HG03378 (cell line): ENCODE measurements around the gene FADS3.

Experiments
- ATAC-seq: cut with Tn5 transposase; IDR thresholded peaks from one replicate; pipeline ENCODE4 v1.9.1; 2021; ENCODE audit warnings: mild to moderate bottlenecking, moderate library complexity; ENCODE audit not compliant: unreplicated experiment

FADS3 gene

DNA sequence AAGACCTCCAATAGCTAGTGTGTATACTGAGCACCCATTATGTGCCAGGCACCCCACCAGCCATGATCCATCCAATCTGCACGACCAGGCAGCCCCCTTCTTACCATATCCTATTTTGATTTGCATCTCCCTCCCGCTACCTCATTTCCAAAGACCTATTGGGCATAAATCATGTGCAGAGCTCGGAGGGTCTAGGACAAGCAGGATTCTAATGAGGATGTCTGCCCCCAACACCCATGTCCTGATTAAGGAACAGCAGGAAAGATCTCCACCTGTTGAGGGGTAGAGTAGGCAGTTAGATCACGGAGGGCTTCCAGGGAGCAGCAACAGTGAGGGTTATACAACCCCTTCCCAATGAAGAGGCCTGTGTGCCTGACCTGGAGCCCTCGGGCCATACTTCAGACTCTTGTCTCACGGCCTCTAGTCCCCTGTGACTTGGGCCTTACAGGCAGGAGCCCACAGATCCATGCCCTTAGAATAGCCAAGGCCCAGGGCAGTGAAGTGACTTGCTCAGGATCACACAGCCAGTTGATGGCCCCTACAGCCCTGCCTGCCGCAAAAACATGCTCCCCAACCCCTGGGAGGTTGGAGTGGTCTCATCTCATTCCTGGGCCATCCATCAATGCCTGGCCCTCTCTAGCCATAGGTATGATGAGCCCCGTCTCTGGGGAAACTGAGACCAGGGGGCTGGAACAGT lies 22.5 kb upstream of the FADS3 start:
- ATAC-seq: no peak

DNA sequence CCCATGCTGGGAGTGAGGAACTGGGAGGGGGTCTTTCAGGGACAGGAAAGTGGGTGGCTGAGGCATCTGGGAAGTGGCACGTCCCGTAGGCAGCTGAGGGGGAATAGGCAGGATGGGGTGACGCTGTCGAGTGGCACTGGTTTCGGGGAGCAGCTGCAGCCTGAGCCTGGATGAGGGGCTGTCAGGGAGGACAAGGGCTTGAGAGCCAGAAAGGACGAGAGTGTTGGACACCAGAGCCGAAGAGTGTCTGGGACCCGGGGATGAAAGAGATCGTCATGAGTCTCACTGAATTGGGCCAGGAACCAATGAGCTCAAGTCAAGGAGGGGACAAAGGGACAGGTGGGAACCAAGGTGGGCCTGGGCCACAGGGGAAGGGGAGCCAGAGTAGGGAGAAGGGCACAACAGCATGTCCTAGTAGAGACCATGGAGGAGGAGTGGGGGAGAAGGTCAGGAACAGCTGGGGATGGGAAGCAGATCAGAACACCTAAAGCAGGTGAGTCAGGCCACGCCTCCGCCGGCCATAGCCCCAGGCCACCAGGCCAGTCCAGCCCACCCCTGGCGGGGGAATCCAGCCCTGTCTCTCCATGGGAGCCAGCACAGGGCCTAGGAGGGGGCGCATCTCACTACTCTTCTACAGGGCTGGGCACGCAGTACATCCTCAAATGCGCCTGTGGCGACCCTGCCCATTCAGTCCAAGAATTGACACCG lies 21.8 kb upstream of the FADS3 start:
- ATAC-seq: no peak

DNA sequence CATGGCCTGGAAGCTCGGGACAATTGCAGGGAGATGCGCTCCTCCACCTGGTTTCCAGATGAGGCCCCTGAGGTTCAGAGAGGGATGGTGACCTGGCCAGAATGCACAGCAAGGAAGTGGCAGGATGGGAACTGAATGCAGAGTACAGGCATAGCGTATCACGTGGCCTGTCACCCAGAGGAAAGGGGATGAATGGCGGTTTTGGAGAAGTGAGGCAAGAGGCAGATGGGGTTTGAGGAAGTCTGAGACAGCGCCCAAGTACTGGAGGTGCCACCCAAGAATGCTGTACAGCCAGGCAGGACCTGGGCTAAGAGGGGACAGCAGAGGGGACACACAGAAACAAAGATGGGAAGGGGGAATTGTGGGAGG lies 21.2 kb upstream of the FADS3 start:
- no peak for ATAC-seq

DNA sequence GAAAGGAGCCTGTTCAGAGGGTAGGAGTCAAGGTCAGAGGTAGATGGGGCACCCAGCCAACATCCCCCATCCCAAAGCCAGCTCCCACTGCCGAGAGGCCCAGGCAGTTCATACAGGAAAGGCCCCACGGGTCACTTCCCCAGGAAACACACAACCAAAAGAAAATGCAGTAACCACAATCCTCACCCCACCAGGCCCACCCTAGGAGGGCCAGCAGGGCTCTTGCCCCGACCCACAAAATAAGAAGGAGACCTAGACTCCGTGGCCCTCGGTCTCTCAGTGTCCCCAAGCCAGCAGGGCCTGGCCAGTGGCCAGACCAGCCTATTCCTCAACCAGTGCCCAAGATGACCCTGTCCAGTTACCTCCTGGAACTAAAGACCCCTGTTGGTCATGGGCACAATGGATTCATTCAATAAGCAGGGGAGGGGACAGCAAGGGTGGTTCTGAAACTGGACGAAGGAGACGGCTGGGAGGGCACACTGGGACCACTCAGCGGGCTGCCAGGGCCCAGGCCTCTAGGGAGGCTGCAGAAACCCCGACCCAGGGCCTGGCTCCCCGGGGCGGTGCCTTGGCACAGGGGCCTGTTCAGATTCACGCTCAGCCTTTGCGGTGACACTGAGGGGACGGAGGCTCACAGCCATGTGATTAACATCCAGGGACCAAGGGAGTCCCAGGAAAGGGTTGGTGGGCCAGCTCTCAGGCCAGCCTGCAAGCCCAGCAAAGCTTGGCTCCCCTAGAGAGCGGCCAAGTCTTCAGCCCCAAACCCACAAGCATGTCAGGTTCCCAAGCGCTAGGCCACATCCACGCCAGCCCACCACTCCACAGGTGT lies 20.6 kb upstream of the FADS3 start:
- ATAC-seq: no peak

DNA sequence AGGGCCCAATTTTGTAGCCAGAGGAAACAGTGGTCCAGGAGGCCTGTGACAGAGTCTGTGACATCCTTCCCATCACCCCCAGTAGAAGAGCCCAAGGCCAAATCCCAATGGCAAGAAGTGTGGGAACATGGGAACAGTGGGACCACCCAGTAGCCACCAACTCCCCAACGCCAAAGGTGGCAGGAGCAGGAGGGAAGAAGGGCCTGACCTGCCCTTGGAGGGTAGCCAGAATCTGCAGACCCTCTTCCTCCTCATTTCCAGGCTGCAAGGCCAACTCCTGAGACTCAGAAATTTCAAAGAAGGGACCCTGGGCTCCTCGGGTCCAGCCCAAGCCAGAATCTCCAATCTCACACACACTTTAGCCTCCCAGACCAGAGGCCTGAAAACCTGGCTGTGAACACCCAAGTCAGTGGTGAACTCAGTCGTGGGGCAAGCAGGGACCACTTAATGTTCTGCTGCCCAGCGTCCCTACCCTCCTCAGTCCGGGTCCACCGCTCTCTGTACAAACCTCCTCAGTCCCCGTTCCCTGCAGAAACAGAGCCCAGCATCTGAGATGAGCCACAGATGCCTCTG lies 19.9 kb upstream of the FADS3 start:
- no peak for ATAC-seq

DNA sequence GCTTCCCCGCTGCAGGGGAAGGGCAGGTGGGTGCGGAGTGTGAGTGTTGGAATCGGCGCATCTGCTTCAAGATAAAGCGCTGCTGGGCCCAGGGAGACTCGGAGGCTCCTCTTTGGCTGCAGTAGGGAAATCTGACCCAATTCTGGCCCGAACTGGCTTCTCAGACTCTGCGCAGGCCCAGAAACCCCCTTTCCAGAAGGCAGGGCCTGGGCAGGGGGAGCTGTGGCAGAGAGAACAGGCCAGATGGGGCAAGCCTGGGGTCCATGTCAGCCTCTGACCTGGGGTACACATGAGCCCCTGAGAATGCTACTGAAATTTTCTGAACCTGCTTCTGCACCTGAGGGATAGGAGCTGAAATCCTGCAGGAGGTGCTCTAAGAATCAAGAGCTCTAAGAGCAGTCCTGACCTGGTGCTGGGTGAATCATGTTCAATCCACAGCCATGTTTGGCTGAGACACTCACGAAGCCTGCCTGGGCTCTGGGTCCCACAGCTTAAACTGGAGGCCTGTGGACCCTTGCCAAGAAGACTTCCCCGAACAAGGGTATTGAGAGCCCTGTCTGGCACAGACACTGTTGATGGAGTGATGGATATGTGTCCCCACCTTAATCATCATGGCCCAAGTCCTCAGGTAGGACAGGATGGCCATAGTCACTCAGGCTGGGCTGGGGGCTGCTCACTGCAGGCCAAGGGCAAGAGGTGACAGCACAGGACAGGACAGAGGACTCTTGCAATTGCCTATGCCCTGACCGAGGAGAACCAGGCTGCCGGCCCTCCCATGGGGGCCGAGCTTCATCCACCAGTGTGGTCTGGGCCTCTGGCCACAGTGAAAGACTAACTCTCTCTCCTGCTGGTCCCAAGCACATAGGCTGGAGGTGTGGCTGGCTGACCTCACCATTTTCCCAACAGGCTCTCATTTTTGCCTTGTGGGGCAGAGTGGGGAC lies 19.1 kb upstream of the FADS3 start:
- no peak for ATAC-seq

DNA sequence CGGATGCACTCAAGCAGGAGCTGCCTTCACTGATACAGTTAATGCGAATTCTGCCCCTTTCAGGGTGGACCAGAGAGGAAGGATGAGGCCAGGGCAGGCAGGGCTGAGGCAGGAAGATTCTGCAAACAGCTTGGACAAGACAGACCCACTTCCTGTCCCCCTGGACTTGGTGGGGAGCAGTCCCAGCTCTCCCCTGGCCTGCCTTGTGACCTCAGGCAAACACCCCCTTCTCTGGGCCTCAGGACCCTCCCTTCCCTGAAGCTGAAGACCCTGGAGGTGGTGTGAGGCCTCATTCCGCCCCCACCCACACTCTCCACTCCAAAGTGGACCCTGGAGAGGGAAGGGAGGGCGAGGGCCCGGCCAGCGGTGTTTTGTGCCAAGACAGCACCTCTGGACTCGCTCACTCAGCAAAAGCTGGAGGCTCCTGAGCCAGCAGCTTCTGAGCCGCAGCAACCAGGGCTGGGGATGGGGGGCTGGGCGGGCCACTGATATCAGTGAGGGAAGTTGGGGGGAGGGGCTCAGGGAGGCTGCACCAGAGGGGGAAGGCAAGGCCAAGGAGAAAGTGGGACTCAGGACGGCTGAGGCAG lies 17.5 kb upstream of the FADS3 start:
- no peak for ATAC-seq

DNA sequence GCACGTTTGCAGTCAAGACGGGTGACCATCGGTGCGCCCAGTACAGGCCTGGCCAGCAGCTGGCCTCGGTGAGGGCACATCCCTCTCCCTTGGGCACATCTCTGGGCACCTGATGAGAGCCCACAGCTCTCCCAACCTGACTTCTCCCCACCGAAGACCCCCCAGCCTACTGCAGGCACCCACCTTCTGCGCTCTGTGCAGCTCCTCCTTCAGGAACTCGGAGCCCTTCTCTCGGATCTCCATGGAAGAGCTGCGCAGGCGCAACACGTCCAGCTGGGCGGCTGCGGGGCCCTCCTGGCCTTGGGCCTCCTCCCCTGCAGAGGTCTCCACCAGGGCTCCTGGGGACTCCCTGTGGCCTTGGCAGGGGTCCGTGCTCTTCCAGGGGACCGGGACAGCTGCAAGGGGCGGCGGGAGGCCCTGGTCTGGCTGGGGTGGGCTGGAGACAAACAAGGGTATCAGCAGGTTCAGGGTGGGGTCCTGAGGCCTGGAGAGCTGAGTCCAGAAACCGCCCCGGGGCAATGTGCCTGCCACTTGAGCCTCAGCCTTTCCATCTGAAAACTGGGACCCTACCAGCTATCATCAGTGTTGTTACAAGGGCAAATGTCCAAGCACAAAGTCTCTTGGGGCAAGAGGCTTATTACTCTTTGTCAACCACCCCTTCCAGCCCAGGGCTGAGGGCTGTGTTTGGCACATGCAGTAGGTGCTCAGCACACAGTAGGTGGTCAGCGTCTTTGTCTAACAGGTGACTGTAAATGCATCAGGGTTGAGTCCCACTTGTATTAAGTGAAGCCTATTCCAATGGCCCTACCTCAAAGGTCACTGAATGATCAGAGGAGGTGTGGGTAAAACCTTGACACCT lies 16.8 kb upstream of the FADS3 start:
- no peak for ATAC-seq

DNA sequence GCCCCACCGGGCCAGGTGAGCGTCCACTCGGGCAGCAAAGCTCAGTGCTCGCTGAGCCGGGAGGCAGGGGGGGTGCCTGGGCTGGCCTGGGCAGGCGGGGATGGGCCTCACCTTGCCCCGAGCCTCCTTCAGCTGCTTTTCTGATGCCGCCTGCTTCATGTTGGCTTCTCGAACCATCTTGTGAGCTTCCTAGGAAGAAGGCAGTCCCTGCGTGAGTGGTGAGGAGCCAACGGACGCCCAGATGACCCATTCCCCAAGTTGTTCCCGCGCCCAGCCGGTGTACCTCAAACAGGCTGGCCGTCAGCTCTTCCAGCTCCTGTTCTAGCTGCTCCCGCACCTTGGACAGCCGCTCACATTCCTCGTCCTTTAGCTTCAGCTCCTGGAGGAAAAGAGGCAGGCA lies 15.9 kb upstream of the FADS3 start:
- ATAC-seq: no peak

DNA sequence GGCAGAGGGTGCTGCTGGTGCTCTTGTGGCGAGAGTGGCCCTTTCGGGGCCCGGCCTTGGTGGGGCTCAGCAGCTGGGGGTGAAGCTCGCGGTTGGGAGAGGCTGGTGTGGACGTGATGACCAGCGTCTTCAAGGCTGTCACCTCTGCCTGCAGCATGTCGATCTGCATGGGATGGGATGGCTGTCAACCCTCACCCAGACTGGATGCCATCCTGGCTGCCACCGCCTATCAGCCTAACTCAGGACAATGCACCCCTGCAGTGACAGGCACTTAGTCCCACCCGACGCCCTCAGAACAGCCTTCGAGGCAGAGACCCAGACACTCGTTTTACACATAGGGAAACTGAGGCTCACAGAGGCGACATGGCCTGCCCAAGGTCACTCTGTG lies 15.2 kb upstream of the FADS3 start:
- no peak for ATAC-seq

DNA sequence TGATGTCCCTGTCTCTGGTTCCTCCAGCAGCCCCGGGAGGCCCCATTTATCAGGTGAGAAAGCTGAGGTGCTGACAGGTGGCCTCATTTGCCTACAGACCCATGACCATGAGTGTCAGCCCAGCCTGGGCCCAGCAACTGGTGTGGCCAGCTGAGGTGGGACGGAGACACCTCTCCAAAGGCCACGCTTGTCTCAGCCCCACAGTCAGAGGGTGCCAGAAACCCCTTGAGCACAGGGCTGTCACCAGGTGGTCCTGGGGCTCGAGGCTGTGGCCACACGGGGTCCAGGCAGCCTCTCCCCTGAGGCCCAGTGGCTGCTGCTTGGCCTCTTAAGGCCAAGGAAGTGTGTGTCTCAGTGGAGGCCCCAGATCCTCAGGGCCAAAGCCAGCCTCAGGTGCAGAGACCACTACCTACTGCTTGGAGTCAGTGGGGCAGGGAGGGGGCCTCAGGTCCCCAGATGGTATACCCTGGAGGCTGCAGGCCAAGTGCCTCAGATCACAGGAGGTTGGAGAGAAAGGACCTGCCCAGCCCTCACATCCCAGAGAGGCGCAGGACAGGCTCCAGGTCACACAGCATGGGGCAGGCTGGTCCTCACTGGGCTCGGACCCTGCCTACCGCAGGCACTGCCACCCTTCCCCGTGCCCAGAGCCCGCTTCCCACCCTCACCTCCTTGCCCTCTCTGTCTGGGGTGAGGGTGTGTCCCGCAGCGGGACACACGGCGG lies 14.6 kb upstream of the FADS3 start:
- no peak for ATAC-seq

DNA sequence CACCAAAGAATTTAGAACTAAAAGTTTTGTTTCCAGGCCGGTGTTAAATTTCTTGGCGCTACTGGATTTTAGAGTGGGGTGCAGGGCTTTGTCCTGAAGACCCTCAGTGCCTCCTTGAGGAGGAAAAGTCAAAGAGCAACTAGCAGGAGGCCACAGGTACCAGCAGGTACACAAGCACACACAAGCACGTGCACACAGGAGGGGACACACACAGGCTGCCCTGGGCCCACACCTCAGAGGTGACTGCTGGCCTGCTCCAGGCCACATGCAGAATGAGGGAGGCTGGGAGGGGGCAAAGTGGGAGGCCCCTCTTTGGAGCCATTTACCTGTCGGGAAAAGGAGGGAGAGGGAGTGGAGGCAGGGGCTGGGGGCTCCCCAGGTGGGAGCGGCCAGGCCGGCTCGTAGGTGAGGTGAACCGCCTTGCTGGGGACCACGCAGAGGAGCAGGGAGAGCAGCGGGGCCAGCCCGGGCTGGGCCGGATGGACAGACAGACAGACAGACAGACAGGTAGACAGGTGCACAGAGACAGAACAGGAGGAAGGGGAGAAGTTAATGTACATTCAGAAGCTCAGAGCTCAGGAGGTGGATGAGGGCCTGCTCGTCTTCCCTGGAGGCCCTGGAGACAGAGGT lies 13.8 kb upstream of the FADS3 start:
- ATAC-seq: no peak

DNA sequence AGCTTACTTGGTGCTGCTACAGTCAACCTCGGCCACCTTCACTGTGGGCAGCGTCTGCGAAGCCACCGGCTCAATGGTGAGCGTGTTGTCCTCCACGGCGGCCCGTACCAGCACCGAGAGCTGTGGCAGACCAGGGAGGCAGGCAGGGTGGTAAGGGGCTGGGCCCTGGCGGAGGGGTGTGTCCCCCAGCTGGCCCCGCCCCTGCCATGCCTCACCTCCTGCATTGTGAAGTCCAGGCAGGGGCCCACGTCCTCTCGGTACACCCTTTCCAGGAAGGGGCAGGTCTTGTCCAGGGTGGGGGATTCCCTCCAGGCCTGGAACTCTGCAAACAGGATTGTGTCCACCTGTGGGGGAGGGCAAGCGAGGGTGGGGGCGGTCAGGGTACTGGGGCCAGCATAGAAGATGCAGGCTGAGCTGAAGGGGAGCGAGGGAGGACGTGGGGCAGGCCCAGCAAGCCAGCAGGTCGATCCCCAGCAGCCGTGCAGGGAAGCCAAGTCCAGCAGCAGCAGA lies 13.2 kb upstream of the FADS3 start:
- no peak for ATAC-seq

DNA sequence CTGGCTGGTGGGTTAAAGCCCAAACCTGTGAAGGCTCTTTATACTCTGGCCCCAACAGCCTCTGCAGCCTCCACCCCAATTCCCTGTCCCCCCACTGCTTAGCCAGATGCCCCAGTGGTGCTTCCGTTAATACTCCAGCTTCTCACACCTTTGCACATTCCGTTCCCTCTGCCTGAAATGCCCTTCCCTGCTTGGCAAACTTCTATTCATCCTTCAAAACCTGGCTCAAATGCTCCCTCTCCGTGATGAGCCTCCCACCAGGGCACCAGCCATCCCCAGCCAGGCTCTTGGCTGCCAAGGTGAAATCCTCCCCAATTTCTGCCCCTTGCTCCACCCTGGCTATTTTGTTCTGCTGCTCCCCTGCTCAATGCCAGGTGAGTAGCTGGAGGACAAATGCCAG lies 12.5 kb upstream of the FADS3 start:
- ATAC-seq: no peak

DNA sequence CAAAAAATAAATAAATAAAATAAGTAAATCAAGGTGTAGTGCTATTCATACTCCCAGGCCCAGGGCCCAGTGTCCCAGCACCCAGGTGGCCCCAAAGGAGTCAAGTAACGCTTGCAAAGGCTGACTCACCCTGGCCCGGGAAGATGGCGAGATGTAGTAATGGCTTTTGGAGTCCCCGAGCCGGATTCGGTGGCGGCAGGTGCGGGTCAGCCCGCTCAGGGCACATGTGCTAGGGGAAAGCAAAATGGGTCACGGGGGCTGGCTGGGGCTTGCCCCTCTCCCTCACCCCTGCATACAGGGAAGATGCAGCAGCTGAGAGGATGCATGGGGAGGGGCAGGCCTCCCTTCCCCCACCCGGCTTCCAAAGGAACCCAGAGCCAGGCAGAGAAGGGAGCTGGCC lies 11.0 kb upstream of the FADS3 start:
- ATAC-seq: no peak

DNA sequence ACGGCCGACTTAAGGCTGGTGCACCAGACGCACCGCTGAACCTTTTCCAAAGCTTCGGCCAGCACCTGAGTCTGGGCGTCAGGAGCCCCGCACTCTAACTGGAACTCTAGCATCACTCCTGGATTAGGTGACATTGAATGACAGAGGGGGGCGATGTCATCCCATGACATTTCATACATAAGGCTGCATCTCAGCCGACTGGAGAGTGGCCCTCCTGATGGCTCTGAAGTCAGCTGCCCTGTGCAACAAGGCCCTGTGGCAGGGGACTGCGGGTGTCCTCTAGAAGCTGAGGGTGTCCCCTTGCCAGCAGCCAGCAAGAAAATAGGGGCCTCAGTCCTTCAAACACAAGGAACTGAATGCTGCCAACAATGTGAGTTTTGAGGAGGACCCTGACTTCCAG lies 10.1 kb upstream of the FADS3 start:
- ATAC-seq: no peak

DNA sequence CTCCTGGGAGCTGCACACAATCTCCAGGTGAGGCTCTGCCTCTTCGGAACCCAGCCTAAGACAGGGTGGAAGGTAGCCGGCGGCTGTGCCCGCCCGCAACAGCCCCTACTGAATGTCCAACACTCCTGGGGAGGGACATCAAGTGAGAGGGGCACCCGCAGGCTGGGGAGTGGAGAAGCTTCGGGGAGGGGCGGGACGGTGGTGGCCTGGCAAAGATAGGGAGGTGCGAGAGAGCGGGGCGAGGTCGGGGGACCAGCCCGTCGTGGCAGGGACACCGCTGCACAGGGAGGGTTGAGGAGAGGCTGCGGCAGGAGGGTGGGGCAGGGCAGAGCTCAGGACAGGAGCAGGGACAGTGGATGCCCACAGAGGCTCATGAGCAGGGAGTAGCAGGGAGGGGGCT lies 8.9 kb upstream of the FADS3 start:
- ATAC-seq: no peak
